GM18520 (cell line): Measurements from ENCODE around the gene TIGIT.

Source experiments
- ATAC-seq: cut with Tn5 transposase; IDR thresholded peaks from one replicate; pipeline ENCODE4 v1.9.1; 2021; ENCODE audit not compliant: unreplicated experiment

Gene TIGIT

GRCh38 chr3:114308830-114309229, 15.0 kb downstream of the TIGIT start:
- ATAC-seq = peak; percentile 45

GRCh38 chr3:114310695-114311094, 16.9 kb downstream of the TIGIT start:
- no peak for ATAC-seq

GRCh38 chr3:114313426-114313825, 19.6 kb downstream of the TIGIT start:
- ATAC-seq = no peak

- no peak for ATAC-seq
Observed at GRCh38 chr3:114314282-114314681, 20.5 kb downstream of the TIGIT start.

- no peak for ATAC-seq
Observed at GRCh38 chr3:114318295-114318694, 24.5 kb downstream of the TIGIT start.

GRCh38 chr3:114319453-114319852, 25.6 kb downstream of the TIGIT start:
- ATAC-seq = no peak

- ATAC-seq = no peak
Observed at GRCh38 chr3:114320246-114320645, 26.4 kb downstream of the TIGIT start.

- ATAC-seq = peak; percentile 72
Observed at GRCh38 chr3:114323546-114324254, 29.9 kb downstream of the TIGIT start.

- no peak for ATAC-seq
Observed at GRCh38 chr3:114327665-114328064, 33.8 kb downstream of the TIGIT start.

GRCh38 chr3:114328345-114328744, 34.5 kb downstream of the TIGIT start:
- no peak for ATAC-seq

GRCh38 chr3:114329823-114330222, 36.0 kb downstream of the TIGIT start:
- ATAC-seq = peak; percentile 44

- no peak for ATAC-seq
Observed at GRCh38 chr3:114331007-114331406, 37.2 kb downstream of the TIGIT start.

- no peak for ATAC-seq
Observed at GRCh38 chr3:114331710-114332109, 37.9 kb downstream of the TIGIT start.

- no peak for ATAC-seq
Observed at GRCh38 chr3:114332342-114333179, 38.7 kb downstream of the TIGIT start.

GRCh38 chr3:114333180-114333922, 39.5 kb downstream of the TIGIT start:
- ATAC-seq = no peak

GRCh38 chr3:114333923-114334240, 40.1 kb downstream of the TIGIT start:
- ATAC-seq = no peak

GRCh38 chr3:114336122-114336697, 42.4 kb downstream of the TIGIT start:
- ATAC-seq = no peak

- ATAC-seq = no peak
Observed at GRCh38 chr3:114336857-114337256, 43.0 kb downstream of the TIGIT start.

- ATAC-seq = no peak
Observed at GRCh38 chr3:114338651-114339357, 45.0 kb downstream of the TIGIT start.

- no peak for ATAC-seq
Observed at GRCh38 chr3:114344492-114344891, 50.7 kb downstream of the TIGIT start.

- ATAC-seq = no peak
Observed at GRCh38 chr3:114350271-114350670, 56.4 kb downstream of the TIGIT start.
